IPS-20b (cell line): Measurements from ENCODE around the gene SMG7.
A peak's percentile ranks its signal among the peaks of the same experiment; 100 is the strongest.
"Not testable (repeated sequence)": the region's sequence is repeated elsewhere in the genome, so short reads cannot be mapped to it uniquely, and the experiment has no call there.

Source experiments
- H3K27ac ChIP-seq: one replicate; pipeline ENCODE4 v1.5.1; 2013; ENCODE audit warnings: low read length
- H3K27me3 ChIP-seq: 2 replicates; pipeline ENCODE4 v1.6.1; 2013; ENCODE audit warnings: mild to moderate bottlenecking, low read length, inconsistent platforms; ENCODE audit not compliant: insufficient read depth
- H3K36me3 ChIP-seq: 2 replicates; pipeline ENCODE4 v1.6.1; 2013; ENCODE audit warnings: low read depth, mild to moderate bottlenecking, inconsistent platforms, low read length, moderate library complexity; ENCODE audit not compliant: insufficient read depth
- H3K4me1 ChIP-seq: 2 replicates; pipeline ENCODE4 v1.6.1; 2013; ENCODE audit warnings: mild to moderate bottlenecking, control low read depth, inconsistent platforms, low read length, moderate library complexity; ENCODE audit not compliant: insufficient read depth
- H3K4me3 ChIP-seq: 2 replicates; pipeline ENCODE4 v1.5.1; 2013; ENCODE audit warnings: mild to moderate bottlenecking, low read length, inconsistent platforms
- H3K9ac ChIP-seq: 2 replicates; pipeline ENCODE4 v1.6.1; 2013; ENCODE audit warnings: low read depth, mild to moderate bottlenecking, inconsistent platforms, low read length, moderate library complexity
- H3K9me3 ChIP-seq: 2 replicates; pipeline ENCODE4 v1.6.1; 2013; ENCODE audit warnings: mild to moderate bottlenecking, low read depth, low read length, inconsistent platforms; ENCODE audit not compliant: insufficient read depth

The SMG7 gene

GRCh38 chr1:183472488-183473216 lies at the start of gene SMG7:
TSS of gene SMG7 (plus strand) at chr1:183472499. CDS start at chr1:183472621, 122 bp downstream.
- peak within 1 kb of the TSS; percentile 93 for H3K9ac ChIP-seq
- H3K4me1 ChIP-seq = peaks cover 8% of the 10 kb centered on the region
- H3K36me3 ChIP-seq = peaks cover 7% of the 10 kb centered on the region; the same call in 1 of the 2 replicates
- peak within 1 kb of the TSS; percentile 90 for H3K27ac ChIP-seq
- no peaks in the 10 kb centered on the region for H3K27me3 ChIP-seq
- H3K9me3 ChIP-seq = no peaks in the 10 kb centered on the region
- H3K4me3 ChIP-seq = peak within 1 kb of the TSS; percentile 79

GRCh38 chr1:183423541-183423940 lies 48.8 kb upstream of the SMG7 start:
- Histone ChIP-seq H3K9ac (no peak overlapping the region), H3K4me1 (peaks cover 2% of the 10 kb centered on the region; the same call in 1 of the 2 replicates), H3K9me3 (peaks cover 10% of the 10 kb centered on the region), H3K27ac (no peak overlapping the region), H3K36me3 (no peaks in the 10 kb centered on the region), H3K4me3 (no peak overlapping the region), H3K27me3 (peaks cover 14% of the 10 kb centered on the region)

- no peaks in the 10 kb centered on the region for H3K4me1 ChIP-seq
- no peaks in the 10 kb centered on the region for H3K36me3 ChIP-seq
- H3K9ac ChIP-seq = no peak overlapping the region
- no peak overlapping the region for H3K4me3 ChIP-seq
- H3K9me3 ChIP-seq = peaks cover 15% of the 10 kb centered on the region
- peaks cover 3% of the 10 kb centered on the region for H3K27me3 ChIP-seq
- H3K27ac ChIP-seq = no peak overlapping the region
Measured at GRCh38 chr1:183424691-183425090, 47.6 kb upstream of the SMG7 start.

GRCh38 chr1:183427591-183427990 lies 44.7 kb upstream of the SMG7 start:
- not testable (repeated sequence) for H3K27me3 ChIP-seq, H3K4me3 ChIP-seq, H3K36me3 ChIP-seq, H3K4me1 ChIP-seq, H3K9ac ChIP-seq, H3K27ac ChIP-seq
- H3K9me3 ChIP-seq = peaks cover 18% of the 10 kb centered on the region

GRCh38 chr1:183431840-183432547 lies 40.3 kb upstream of the SMG7 start:
- H3K4me1 ChIP-seq = no peaks in the 10 kb centered on the region
- H3K4me3 ChIP-seq = no peak overlapping the region
- H3K9ac ChIP-seq = no peak overlapping the region
- 0 out of 2 replicates have a peak, but pooled peaks cover 8% of the 10 kb centered on the region for H3K9me3 ChIP-seq
- no peaks in the 10 kb centered on the region for H3K27me3 ChIP-seq
- no peaks in the 10 kb centered on the region for H3K36me3 ChIP-seq
- H3K27ac ChIP-seq = no peak overlapping the region

- H3K27ac ChIP-seq = no peak overlapping the region
- no peak overlapping the region for H3K9ac ChIP-seq
- H3K9me3 ChIP-seq = 0 out of 2 replicates have a peak, but pooled peaks cover 8% of the 10 kb centered on the region
- no peak overlapping the region for H3K4me3 ChIP-seq
- no peaks in the 10 kb centered on the region for H3K36me3 ChIP-seq
- H3K4me1 ChIP-seq = no peaks in the 10 kb centered on the region
- H3K27me3 ChIP-seq = no peaks in the 10 kb centered on the region
Measured at GRCh38 chr1:183432548-183432875, 39.8 kb upstream of the SMG7 start.

GRCh38 chr1:183433703-183434102 lies 38.6 kb upstream of the SMG7 start:
- no peak overlapping the region for H3K9ac ChIP-seq
- no peaks in the 10 kb centered on the region for H3K4me1 ChIP-seq
- H3K27me3 ChIP-seq = no peaks in the 10 kb centered on the region
- H3K4me3 ChIP-seq = no peak overlapping the region
- 0 out of 2 replicates have a peak, but pooled peaks cover 7% of the 10 kb centered on the region for H3K9me3 ChIP-seq
- no peak overlapping the region for H3K27ac ChIP-seq
- H3K36me3 ChIP-seq = no peaks in the 10 kb centered on the region

GRCh38 chr1:183435497-183435896 lies 36.8 kb upstream of the SMG7 start:
- no peak overlapping the region for H3K9ac ChIP-seq
- H3K36me3 ChIP-seq = no peaks in the 10 kb centered on the region
- H3K27me3 ChIP-seq = no peaks in the 10 kb centered on the region
- H3K9me3 ChIP-seq = no peaks in the 10 kb centered on the region
- no peaks in the 10 kb centered on the region for H3K4me1 ChIP-seq
- no peak overlapping the region for H3K27ac ChIP-seq
- H3K4me3 ChIP-seq = no peak overlapping the region

- H3K9me3 ChIP-seq = no peaks in the 10 kb centered on the region
- no peaks in the 10 kb centered on the region for H3K36me3 ChIP-seq
- no peak overlapping the region for H3K27ac ChIP-seq
- no peak overlapping the region for H3K9ac ChIP-seq
- no peaks in the 10 kb centered on the region for H3K4me1 ChIP-seq
- H3K27me3 ChIP-seq = no peaks in the 10 kb centered on the region
- no peak overlapping the region for H3K4me3 ChIP-seq
Measured at GRCh38 chr1:183438060-183438459, 34.2 kb upstream of the SMG7 start.

- no peak overlapping the region for H3K27ac ChIP-seq
- H3K9ac ChIP-seq = no peak overlapping the region
- no peaks in the 10 kb centered on the region for H3K27me3 ChIP-seq
- no peaks in the 10 kb centered on the region for H3K36me3 ChIP-seq
- H3K9me3 ChIP-seq = no peaks in the 10 kb centered on the region
- H3K4me3 ChIP-seq = no peak overlapping the region
- 0 out of 2 replicates have a peak, but pooled peaks cover 2% of the 10 kb centered on the region for H3K4me1 ChIP-seq
Measured at GRCh38 chr1:183443011-183443410, 29.3 kb upstream of the SMG7 start.

- Histone ChIP-seq H3K9ac (no peak overlapping the region), H3K4me1 (0 out of 2 replicates have a peak, but pooled peaks cover 2% of the 10 kb centered on the region), H3K27ac (no peak overlapping the region), H3K36me3 (no peaks in the 10 kb centered on the region), H3K9me3 (no peaks in the 10 kb centered on the region), H3K4me3 (no peak overlapping the region), H3K27me3 (no peaks in the 10 kb centered on the region)
Measured at GRCh38 chr1:183443466-183443865, 28.8 kb upstream of the SMG7 start.

- H3K9me3 ChIP-seq = no peaks in the 10 kb centered on the region
- H3K36me3 ChIP-seq = no peaks in the 10 kb centered on the region
- H3K4me1 ChIP-seq = 0 out of 2 replicates have a peak, but pooled peaks cover 2% of the 10 kb centered on the region
- no peak overlapping the region for H3K9ac ChIP-seq
- H3K4me3 ChIP-seq = no peak overlapping the region
- H3K27me3 ChIP-seq = no peaks in the 10 kb centered on the region
- no peak overlapping the region for H3K27ac ChIP-seq
Measured at GRCh38 chr1:183444243-183444642, 28.1 kb upstream of the SMG7 start.
